MM.1S (cell line): Measurements from ENCODE around the gene ZBTB47.

Experiments used
- DNase-seq: peaks from one replicate; pipeline ENCODE4 v3.0.0-alpha.2; 2015
- H2AFZ ChIP-seq: fragments of 300-600 bp; sonication (generic); 2 replicates; pipeline ENCODE4 v1.6.0; 2016; ENCODE audit warnings: antibody characterized with exemption, low read length
- H3F3A ChIP-seq: fragments of 300-600 bp; sonication (generic); 2 replicates; pipeline ENCODE4 v1.6.1; 2016; ENCODE audit warnings: mild to moderate bottlenecking, antibody characterized with exemption, low read length, moderate library complexity, mixed read lengths; ENCODE audit not compliant: insufficient read depth
- H3K27ac ChIP-seq: fragments of 300-600 bp; sonication (generic); 2 replicates; pipeline ENCODE4 v1.5.1; 2016; ENCODE audit warnings: mild to moderate bottlenecking, low read length
- H3K27me3 ChIP-seq: fragments of 300-600 bp; sonication (generic); replicated peaks from 2 replicates; pipeline ENCODE4 v1.6.0; 2016; ENCODE audit warnings: low read length; ENCODE audit not compliant: insufficient read depth
- H3K36me3 ChIP-seq: fragments of 300-600 bp; sonication (generic); replicated peaks from 2 replicates; pipeline ENCODE4 v1.6.1; 2016; ENCODE audit warnings: mild to moderate bottlenecking, low read length, mixed read lengths; ENCODE audit not compliant: insufficient read depth
- H3K4me1 ChIP-seq: fragments of 300-600 bp; sonication (generic); 2 replicates; pipeline ENCODE4 v1.6.1; 2016; ENCODE audit warnings: low read length, mixed read lengths
- H3K4me2 ChIP-seq: fragments of 300-600 bp; sonication (generic); 2 replicates; pipeline ENCODE4 v1.6.0; 2016; ENCODE audit warnings: low read depth, low read length
- H3K4me3 ChIP-seq: fragments of 300-600 bp; sonication (generic); 2 replicates; pipeline ENCODE4 v1.5.1; 2016; ENCODE audit warnings: low read length, mixed read lengths
- H3K79me2 ChIP-seq: fragments of 300-600 bp; sonication (generic); 2 replicates; pipeline ENCODE4 v1.6.1; 2016; ENCODE audit warnings: mixed run types, low read length, mixed read lengths
- H3K9ac ChIP-seq: fragments of 300-600 bp; sonication (generic); 2 replicates; pipeline ENCODE4 v1.6.1; 2016; ENCODE audit warnings: low read length, mixed read lengths
- H3K9me2 ChIP-seq: fragments of 300-600 bp; sonication (generic); replicated peaks from 2 replicates; pipeline ENCODE4 v1.6.1; 2016; ENCODE audit warnings: mild to moderate bottlenecking, low read length, mixed read lengths; ENCODE audit not compliant: insufficient read depth
- H3K9me3 ChIP-seq: fragments of 300-600 bp; sonication (generic); replicated peaks from 2 replicates; pipeline ENCODE4 v1.6.1; 2016; ENCODE audit warnings: mild to moderate bottlenecking, low read length, mixed read lengths; ENCODE audit not compliant: insufficient read depth
- H4K20me1 ChIP-seq: fragments of 300-600 bp; sonication (generic); 2 replicates; pipeline ENCODE4 v1.6.1; 2016; ENCODE audit warnings: mild to moderate bottlenecking, low read length, moderate library complexity, mixed read lengths; ENCODE audit not compliant: insufficient read depth
- CTCF ChIP-seq: fragments of 300-600 bp; sonication (generic); IDR thresholded peaks from 2 replicates; pipeline ENCODE4 v1.5.1; 2016; ENCODE audit warnings: antibody characterized with exemption, low read length, mixed read lengths
- EZH2 ChIP-seq: fragments of 300-600 bp; sonication (generic); optimal IDR thresholded peaks from 2 replicates; pipeline ENCODE3; 2017; ENCODE audit warnings: low read depth, mild to moderate bottlenecking, antibody characterized with exemption, low read length, mixed read lengths
- EZH2phosphoT487 ChIP-seq: fragments of 300-600 bp; sonication (generic); IDR thresholded peaks from 2 replicates; pipeline ENCODE4 v1.6.1; 2018; ENCODE audit warnings: antibody characterized with exemption, low read length

Gene ZBTB47

GRCh38 chr3:42653303-42653559 lies 266 bp upstream of the ZBTB47 start:
- H3K4me3 ChIP-seq = no peak overlapping the region
- H3K9ac ChIP-seq = no peak overlapping the region
- H3K9me3 ChIP-seq = no peaks in the 10 kb centered on the region
- TF ChIP-seq EZH2phosphoT487 (no peak), EZH2 (no peak), CTCF (no peak)
- no peaks in the 10 kb centered on the region for H4K20me1 ChIP-seq
- no peaks in the 10 kb centered on the region for H3K79me2 ChIP-seq
- no peak overlapping the region for H3K4me2 ChIP-seq
- no peaks in the 10 kb centered on the region for H3K9me2 ChIP-seq
- H2AFZ ChIP-seq = no peak overlapping the region
- no peaks in the 10 kb centered on the region for H3K4me1 ChIP-seq
- H3K27me3 ChIP-seq = no peaks in the 10 kb centered on the region
- no peak overlapping the region for H3K27ac ChIP-seq
- no peaks in the 10 kb centered on the region for H3F3A ChIP-seq
- no peak for DNase-seq
- H3K36me3 ChIP-seq = no peaks in the 10 kb centered on the region

- H3K27ac ChIP-seq = no peak overlapping the region
- H3K4me3 ChIP-seq = peak overlapping the region; percentile 51; the same call in 1 of the 2 replicates
- no peak overlapping the region for H3K9ac ChIP-seq
- TF ChIP-seq CTCF (no peak), EZH2 (no peak), EZH2phosphoT487 (no peak)
- no peaks in the 10 kb centered on the region for H3K9me3 ChIP-seq
- DNase-seq = no peak
- no peaks in the 10 kb centered on the region for H3K9me2 ChIP-seq
- H2AFZ ChIP-seq = peak overlapping the region; percentile 51
- H3K79me2 ChIP-seq = no peaks in the 10 kb centered on the region
- H3K4me1 ChIP-seq = no peaks in the 10 kb centered on the region
- no peaks in the 10 kb centered on the region for H3K27me3 ChIP-seq
- H3F3A ChIP-seq = no peaks in the 10 kb centered on the region
- peak overlapping the region; percentile 62; the same call in 1 of the 2 replicates for H3K4me2 ChIP-seq
- H3K36me3 ChIP-seq = no peaks in the 10 kb centered on the region
- H4K20me1 ChIP-seq = no peaks in the 10 kb centered on the region
Observed at GRCh38 chr3:42654331-42655201, 1.1 kb downstream of the ZBTB47 start.

- Histone ChIP-seq H3K4me1 (no peaks in the 10 kb centered on the region), H3K4me2 (no peak overlapping the region), H3F3A (no peaks in the 10 kb centered on the region), H3K4me3 (no peak overlapping the region), H3K9ac (no peak overlapping the region), H3K9me3 (no peaks in the 10 kb centered on the region), H4K20me1 (no peaks in the 10 kb centered on the region), H3K79me2 (no peaks in the 10 kb centered on the region), H3K9me2 (no peaks in the 10 kb centered on the region), H3K36me3 (no peaks in the 10 kb centered on the region), H3K27me3 (no peaks in the 10 kb centered on the region), H2AFZ (no peak overlapping the region), H3K27ac (no peak overlapping the region)
- TF ChIP-seq CTCF = no peak
- no peak for TF ChIP-seq EZH2phosphoT487
- no peak for TF ChIP-seq EZH2
- no peak for DNase-seq
Observed at GRCh38 chr3:42655331-42655888, 1.9 kb downstream of the ZBTB47 start.
